K562 (cell line): ENCODE measurements around the gene NIM1K.

Source experiments
- NFYB ChIP-seq: IDR thresholded peaks from 2 replicates; pipeline ENCODE4 v1.6.1; 2011; ENCODE audit warnings: mild to moderate bottlenecking, moderate library complexity; ENCODE audit not compliant: insufficient read length; ENCODE audit errors: extremely low read depth
- TF ChIP-seq, protein P1 (sequence below), 3 experiments: IDR thresholded peaks in 2 of 3; conservative IDR thresholded peaks in 1 of 3; 2 replicates each; pipeline ENCODE4 v1.5.1; 2011 to 2012; ENCODE audit warnings: low read length in 3 of 3, mild to moderate bottlenecking in 3 of 3, control low read depth in 2 of 3, improper control_type of control experiment in 1 of 3, inconsistent platforms in 1 of 3, low read depth in 1 of 3, mixed read lengths in 1 of 3, moderate library complexity in 1 of 3; ENCODE audit not compliant: insufficient read depth in 2 of 3

DNA sequence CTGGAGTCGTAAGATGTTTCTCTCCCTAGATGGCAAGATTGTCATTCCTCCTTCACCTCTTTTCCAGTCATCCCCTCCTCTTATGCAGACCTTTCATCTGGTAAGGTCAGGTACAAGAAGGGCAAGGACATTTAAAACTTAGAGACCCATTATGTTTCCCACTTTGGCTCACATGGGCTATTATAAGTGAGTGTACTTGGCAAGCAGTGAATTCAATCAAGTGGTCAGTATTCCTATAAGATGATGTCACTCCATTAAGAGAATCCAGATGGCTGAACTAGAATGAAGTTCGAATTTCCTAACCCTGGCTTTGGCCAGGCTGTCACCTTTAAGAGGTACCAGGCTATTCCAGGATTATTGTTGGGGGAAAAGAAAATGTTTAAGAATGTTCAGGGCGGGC, 39.1 kb upstream of the NIM1K start:
- TF ChIP-seq, protein P1, sequence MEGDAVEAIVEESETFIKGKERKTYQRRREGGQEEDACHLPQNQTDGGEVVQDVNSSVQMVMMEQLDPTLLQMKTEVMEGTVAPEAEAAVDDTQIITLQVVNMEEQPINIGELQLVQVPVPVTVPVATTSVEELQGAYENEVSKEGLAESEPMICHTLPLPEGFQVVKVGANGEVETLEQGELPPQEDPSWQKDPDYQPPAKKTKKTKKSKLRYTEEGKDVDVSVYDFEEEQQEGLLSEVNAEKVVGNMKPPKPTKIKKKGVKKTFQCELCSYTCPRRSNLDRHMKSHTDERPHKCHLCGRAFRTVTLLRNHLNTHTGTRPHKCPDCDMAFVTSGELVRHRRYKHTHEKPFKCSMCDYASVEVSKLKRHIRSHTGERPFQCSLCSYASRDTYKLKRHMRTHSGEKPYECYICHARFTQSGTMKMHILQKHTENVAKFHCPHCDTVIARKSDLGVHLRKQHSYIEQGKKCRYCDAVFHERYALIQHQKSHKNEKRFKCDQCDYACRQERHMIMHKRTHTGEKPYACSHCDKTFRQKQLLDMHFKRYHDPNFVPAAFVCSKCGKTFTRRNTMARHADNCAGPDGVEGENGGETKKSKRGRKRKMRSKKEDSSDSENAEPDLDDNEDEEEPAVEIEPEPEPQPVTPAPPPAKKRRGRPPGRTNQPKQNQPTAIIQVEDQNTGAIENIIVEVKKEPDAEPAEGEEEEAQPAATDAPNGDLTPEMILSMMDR (IDR thresholded peaks at IDR 0.05 in 2 of 3, conservative IDR thresholded peaks at IDR 0.05 in 1 of 3; ENCODE audit: insufficient read depth in 2 of 3, low read depth in 1 of 3, low read length in 3 of 3) = no peak
- TF ChIP-seq NFYB = no peak
